Prostate gland (tissue), 2 donors: ENCODE results near the gene SPAST. TPM values are rescaled to one million over a fixed set of nuclear protein-coding genes. Genes with fewer than 3 reads are reported as not detected.
"Not testable (repeated sequence)": the region's sequence is repeated elsewhere in the genome, so short reads cannot be mapped to it uniquely, and the experiment has no call there.

Experiments used
- DNase-seq: peaks from one replicate; pipeline ENCODE4 v3.0.0-alpha.2; 2019; ENCODE audit warnings: low spot score
- H3K27ac ChIP-seq, 2 donors: fragments of 200-600 bp; sonication (generic); 2 replicates each; pipeline ENCODE4 v1.5.1; 2017 to 2019
- H3K27me3 ChIP-seq: fragments of 200-600 bp; sonication (generic); replicated peaks from 2 replicates; pipeline ENCODE4 v1.5.1; 2019; ENCODE audit not compliant: insufficient read depth
- H3K36me3 ChIP-seq, 2 donors: fragments of 200-600 bp; sonication (generic); 1 replicate in 1 of 2; 2 replicates in 1 of 2; pipeline versions ENCODE4 v1.5.1 to v1.8.1; 2017 to 2019
- H3K4me1 ChIP-seq: fragments of 200-600 bp; sonication (generic); replicated peaks from 2 replicates; pipeline ENCODE4 v1.5.1; 2019
- H3K4me3 ChIP-seq, 2 donors: fragments of 200-600 bp; sonication (generic); 2 replicates each; pipeline ENCODE4 v1.5.1; 2017 to 2019
- H3K9me3 ChIP-seq: fragments of 200-600 bp; sonication (generic); 2 replicates; pipeline ENCODE4 v1.5.1; 2017
- CTCF ChIP-seq, 4 experiments: fragments of 200-600 bp in 2 of 4; fragments of 450-650 bp in 2 of 4; sonication (generic) in 2 of 4; IDR thresholded peaks; 1 replicate in 3 of 4; 2 replicates in 1 of 4; pipeline ENCODE4 v1.5.1; 2016 to 2019; ENCODE audit warnings: antibody characterized with exemption in 4 of 4, mild to moderate bottlenecking in 2 of 4, moderate library complexity in 2 of 4
- POLR2A ChIP-seq: fragments of 450-650 bp; IDR thresholded peaks from one replicate; pipeline ENCODE4 v1.6.1; 2016; ENCODE audit warnings: antibody characterized with exemption, mild to moderate bottlenecking
- POLR2AphosphoS5 ChIP-seq: sonication (generic); formaldehyde crosslinking; IDR thresholded peaks from one replicate; pipeline ENCODE4 v1.6.1; 2017; ENCODE audit warnings: antibody characterized with exemption
- WGBS: methylation state at CpG from one replicate; pipeline ENCODE4 v1.1.5; 2018; 5-methylcytosine and 5-hydroxymethylcytosine counted together
- intact Hi-C: fragments of 100-400 bp; cut with DNase I; formaldehyde crosslinking; loops from one replicate; pipeline ENCODE4 v1.14.2; 2022
- total RNA-seq, 2 donors: library from RNA; depleted of rRNA; stranded (reverse); fragments of >200 nt; gene quantifications; one replicate each; pipeline ENCODE4 v1.1.0, GENCODE V29; 2016

SPAST gene
- total RNA-seq, 2 donors from 2014 or later: 19.4 to 28.1 TPM

GRCh38 chr2:32051836-32052439 is 11.4 kb upstream of the SPAST start:
- no peaks in the 10 kb centered on the region for H3K4me1 ChIP-seq
- H3K27me3 ChIP-seq: no peaks in the 10 kb centered on the region
- no peak overlapping the region for H3K4me3 ChIP-seq
- intact Hi-C loops: no loop called here
- DNase-seq: no peak
- TF ChIP-seq POLR2A (no peak), POLR2AphosphoS5 (no peak)
- no peaks in the 10 kb centered on the region for H3K36me3 ChIP-seq
- 90% methylated on average over 11 of the region's 11 CpGs for WGBS
- H3K27ac ChIP-seq: no peak overlapping the region
- H3K9me3 ChIP-seq: no peaks in the 10 kb centered on the region

- DNase-seq, H3K9me3 ChIP-seq, H3K4me1 ChIP-seq, H3K4me3 ChIP-seq, H3K27me3 ChIP-seq, H3K36me3 ChIP-seq, H3K27ac ChIP-seq, intact Hi-C loops: not testable (repeated sequence)
- 67% methylated on average over 3 of the region's 3 CpGs for WGBS
Measured at GRCh38 chr2:32054583-32054982, 8.8 kb upstream of the SPAST start.

DNA sequence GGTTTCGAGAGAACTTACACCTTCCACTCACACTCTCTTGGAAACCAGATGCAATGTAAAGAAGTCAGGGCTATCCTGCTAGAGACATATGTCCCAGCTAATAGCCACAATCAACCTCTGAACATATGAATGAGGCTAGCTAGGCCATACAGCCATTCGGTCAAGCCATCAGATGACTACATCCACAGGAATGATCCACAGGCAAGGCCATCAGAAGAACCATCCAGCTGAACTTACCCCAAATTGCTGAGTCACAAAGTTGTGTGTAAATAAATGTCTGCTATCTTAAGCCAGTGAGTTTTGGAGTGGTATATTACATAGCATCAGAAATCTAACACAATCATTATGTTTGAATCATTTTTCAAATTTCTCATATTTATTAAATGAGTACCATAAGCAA is 5.2 kb upstream of the SPAST start:
- intact Hi-C loops: no loop called here
- no peaks in the 10 kb centered on the region for H3K36me3 ChIP-seq

DNA sequence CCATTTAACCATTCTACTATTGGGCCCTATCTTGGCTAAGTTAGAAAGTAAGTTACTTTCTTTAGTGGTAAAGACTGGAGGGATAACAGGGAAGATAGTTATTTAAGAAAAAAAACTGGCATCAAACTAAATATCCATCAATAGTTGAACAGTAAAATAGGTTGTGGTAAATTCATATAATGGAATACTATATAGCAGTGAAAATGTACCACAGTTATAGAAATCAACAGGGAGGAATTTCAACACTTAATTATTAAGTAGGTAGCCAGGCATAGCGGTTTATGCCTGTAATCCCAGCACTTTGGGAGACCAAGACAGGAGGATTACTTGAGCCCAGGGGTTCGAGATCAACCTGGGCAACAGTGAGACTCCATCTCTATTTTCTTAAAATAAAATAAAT is 3.1 kb upstream of the SPAST start:
- intact Hi-C loops: no loop called here
- H3K9me3 ChIP-seq: no peaks in the 10 kb centered on the region
- no peak for DNase-seq
- WGBS: 96% methylated on average over 2 of the region's 2 CpGs
- H3K27ac ChIP-seq: no peak overlapping the region
- H3K27me3 ChIP-seq: no peaks in the 10 kb centered on the region
- no peak overlapping the region for H3K4me3 ChIP-seq
- no peaks in the 10 kb centered on the region for H3K4me1 ChIP-seq
- H3K36me3 ChIP-seq: no peaks in the 10 kb centered on the region
- no peak for TF ChIP-seq POLR2A
- no peak for TF ChIP-seq POLR2AphosphoS5
- TF ChIP-seq CTCF (IDR thresholded peaks at IDR 0.05): no peak

More for the DNA sequence above, 5.2 kb upstream of the SPAST start:
- H3K4me1 ChIP-seq: no peaks in the 10 kb centered on the region
- DNase-seq: no peak
- TF ChIP-seq POLR2AphosphoS5: no peak
- no peak for TF ChIP-seq CTCF (IDR thresholded peaks at IDR 0.05)
- TF ChIP-seq POLR2A: no peak
- no peaks in the 10 kb centered on the region for H3K27me3 ChIP-seq
- no peaks in the 10 kb centered on the region for H3K9me3 ChIP-seq
- no peak overlapping the region for H3K4me3 ChIP-seq
- H3K27ac ChIP-seq: no peak overlapping the region
- WGBS: 91% methylated on average over 2 of the region's 2 CpGs

DNA sequence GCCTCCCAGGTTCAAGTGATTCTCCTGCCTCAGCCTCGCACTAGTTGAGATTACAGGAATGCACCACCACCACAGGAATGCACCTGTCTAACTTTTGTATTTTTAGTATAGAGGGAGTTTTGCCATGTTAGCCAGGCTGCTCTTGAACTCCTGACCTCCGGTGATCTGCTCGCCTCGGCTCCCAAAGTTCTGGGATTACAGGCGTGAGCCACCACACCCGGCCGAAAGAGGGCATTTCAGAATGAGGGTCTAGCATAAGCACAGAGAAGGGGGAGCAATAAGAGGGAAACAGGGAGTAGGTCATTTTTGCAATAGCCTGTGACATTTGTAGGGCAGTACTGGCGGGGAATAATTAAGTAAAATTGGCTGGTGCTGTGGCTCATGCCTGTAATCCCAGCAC is 1.9 kb upstream of the SPAST start:
- no peak for DNase-seq
- no peaks in the 10 kb centered on the region for H3K36me3 ChIP-seq
- WGBS: 98% methylated on average over 8 of the region's 8 CpGs
- no peaks in the 10 kb centered on the region for H3K4me1 ChIP-seq
- intact Hi-C loops: no loop called here
- no peak overlapping the region for H3K4me3 ChIP-seq
- H3K9me3 ChIP-seq: no peaks in the 10 kb centered on the region
- H3K27me3 ChIP-seq: no peaks in the 10 kb centered on the region
- no peak overlapping the region for H3K27ac ChIP-seq
- TF ChIP-seq POLR2AphosphoS5 (no peak), POLR2A (no peak), CTCF (IDR thresholded peaks at IDR 0.05) (no peak)
